OCI-M2 (cell line): ENCODE data around the gene BCL7B.
"Not testable (repeated sequence)": the region's sequence is repeated elsewhere in the genome, so short reads cannot be mapped to it uniquely, and the experiment has no call there.

Experiments used
- DNase-seq: peaks from one replicate; lab custom pipeline; 2025; ENCODE audit not compliant: unreplicated experiment; lab: John Stamatoyannopoulos, UW

The BCL7B gene

GRCh38 chr7:73503229-73503628, 54.3 kb downstream of the BCL7B start:
- no peak for DNase-seq

GRCh38 chr7:73496626-73497025, 60.9 kb downstream of the BCL7B start:
- no peak for DNase-seq

DNA sequence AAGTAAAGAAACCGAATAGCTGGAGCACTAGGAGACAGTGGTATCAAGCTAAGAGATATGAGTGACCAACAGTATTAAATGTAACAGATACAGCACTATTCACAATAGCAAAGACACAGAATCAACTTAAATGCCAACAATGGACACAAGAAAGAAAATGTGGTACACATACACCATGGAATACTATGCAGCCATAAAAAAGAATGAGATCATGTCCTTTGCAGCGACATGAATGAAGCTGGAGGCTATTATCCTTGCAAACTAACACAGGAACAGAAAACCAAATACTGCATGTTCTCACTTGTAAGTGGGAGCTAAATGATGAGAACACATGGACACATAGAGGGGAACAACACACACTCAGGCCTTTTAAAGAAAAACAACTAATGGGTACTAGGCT, 62.0 kb downstream of the BCL7B start:
- not testable (repeated sequence) for DNase-seq

DNA sequence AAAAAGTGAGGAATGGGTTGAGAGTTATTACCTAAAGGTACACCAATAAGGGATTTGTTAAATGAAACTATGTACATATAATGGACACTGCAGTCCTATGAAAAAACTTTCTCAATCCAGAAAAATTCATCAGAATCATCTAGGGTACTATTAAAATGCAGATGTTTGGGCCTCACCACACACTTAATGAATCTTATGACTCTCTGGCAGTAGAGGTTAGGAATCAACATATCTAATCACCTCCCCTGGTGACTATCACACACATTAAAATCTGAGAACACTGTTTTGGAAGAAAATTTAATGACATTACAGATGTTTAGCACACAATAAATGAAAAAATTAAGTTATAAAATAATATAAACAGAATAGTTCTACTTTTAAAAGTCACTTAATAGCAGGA, 67.5 kb downstream of the BCL7B start:
- DNase-seq = no peak

DNA sequence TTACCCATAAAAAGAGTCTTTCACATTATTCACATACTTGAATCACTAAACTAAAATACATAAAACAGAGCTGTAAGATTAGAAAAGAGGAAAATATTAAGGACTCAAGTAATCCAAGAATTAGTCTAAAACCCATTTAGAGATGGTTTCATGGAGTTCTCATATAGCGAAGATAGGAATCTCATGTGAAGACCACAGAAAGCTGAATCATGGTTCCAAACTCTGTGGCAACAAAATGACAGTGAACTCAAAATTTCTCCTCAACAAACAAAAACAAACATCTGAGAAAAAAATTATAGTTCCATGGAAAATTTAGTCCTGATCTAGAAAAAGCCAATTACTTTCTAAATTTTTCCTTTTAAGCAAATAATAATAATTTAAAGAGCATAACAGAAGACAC, 70.0 kb downstream of the BCL7B start:
- no peak for DNase-seq
